ENCODE measurements around the gene NECTIN4.

Gene NECTIN4

DNA sequence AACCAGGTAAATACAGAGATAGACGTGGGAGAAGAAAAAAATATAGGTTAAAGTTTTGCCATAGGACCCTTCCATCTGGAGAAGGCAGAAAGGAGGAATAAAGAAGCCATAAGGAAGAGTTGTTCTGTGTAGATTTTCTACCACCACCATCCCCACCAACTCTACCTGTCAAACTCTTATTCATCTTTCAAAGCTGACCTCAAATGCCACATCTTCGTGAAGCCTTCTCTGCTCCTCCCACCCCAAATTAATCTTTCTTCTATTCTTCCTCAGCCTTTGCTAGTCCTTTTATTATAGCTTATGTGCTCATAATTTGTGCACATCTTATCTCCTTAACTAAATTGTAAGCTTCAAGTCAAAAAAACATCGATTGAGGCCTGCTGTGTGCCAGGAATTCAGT, 1.3 kb upstream of the NECTIN4 start:
- H3K4me3 ChIP-seq (ENCODE audit: control insufficient read depth, low read depth, low read length), result no peak overlapping the region
- no peak for DNase-seq (ENCODE audit: low read depth)
- TF ChIP-seq, protein P1, sequence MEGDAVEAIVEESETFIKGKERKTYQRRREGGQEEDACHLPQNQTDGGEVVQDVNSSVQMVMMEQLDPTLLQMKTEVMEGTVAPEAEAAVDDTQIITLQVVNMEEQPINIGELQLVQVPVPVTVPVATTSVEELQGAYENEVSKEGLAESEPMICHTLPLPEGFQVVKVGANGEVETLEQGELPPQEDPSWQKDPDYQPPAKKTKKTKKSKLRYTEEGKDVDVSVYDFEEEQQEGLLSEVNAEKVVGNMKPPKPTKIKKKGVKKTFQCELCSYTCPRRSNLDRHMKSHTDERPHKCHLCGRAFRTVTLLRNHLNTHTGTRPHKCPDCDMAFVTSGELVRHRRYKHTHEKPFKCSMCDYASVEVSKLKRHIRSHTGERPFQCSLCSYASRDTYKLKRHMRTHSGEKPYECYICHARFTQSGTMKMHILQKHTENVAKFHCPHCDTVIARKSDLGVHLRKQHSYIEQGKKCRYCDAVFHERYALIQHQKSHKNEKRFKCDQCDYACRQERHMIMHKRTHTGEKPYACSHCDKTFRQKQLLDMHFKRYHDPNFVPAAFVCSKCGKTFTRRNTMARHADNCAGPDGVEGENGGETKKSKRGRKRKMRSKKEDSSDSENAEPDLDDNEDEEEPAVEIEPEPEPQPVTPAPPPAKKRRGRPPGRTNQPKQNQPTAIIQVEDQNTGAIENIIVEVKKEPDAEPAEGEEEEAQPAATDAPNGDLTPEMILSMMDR (conservative IDR thresholded peaks at IDR 0.05; ENCODE audit: control insufficient read depth, insufficient read depth, low read depth, low read length), result no peak

DNA sequence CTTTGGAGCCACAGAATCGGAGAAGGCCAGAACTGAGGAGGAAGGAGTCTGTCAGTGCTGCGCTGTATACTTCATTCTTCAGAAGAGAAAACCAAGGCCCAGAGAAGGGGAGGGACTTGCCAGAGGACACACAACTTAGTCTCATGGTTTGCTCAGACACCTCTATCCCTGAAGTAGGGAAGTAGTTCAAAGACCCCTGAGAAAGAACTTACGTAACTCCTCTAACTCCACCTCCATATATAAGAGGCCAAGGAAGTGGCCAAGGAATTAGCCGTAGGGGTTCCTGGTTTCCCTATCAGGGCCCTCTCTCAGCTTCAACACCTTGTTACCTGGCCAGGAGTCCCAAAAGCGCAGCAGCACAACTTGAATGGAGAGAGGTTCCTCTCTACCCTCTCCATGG, 580 bp upstream of the NECTIN4 start:
- no peak for DNase-seq (ENCODE audit: low read depth)
- TF ChIP-seq, protein P1 (conservative IDR thresholded peaks at IDR 0.05; ENCODE audit: control insufficient read depth, insufficient read depth, low read depth, low read length), result no peak
- no peak overlapping the region for H3K4me3 ChIP-seq (ENCODE audit: control insufficient read depth, low read depth, low read length)

GRCh38 chr1:161088587-161089110, 709 bp downstream of the NECTIN4 start:
- DNase-seq (ENCODE audit: low read depth), result peak; percentile 68
- TF ChIP-seq, protein P1 (conservative IDR thresholded peaks at IDR 0.05; ENCODE audit: control insufficient read depth, insufficient read depth, low read depth, low read length), result no peak
- H3K4me3 ChIP-seq (ENCODE audit: control insufficient read depth, low read depth, low read length), result no peak overlapping the region

- DNase-seq (ENCODE audit: low read depth), result no peak
- H3K4me3 ChIP-seq (ENCODE audit: control insufficient read depth, low read depth, low read length), result no peak overlapping the region
- TF ChIP-seq, protein P1 (conservative IDR thresholded peaks at IDR 0.05; ENCODE audit: control insufficient read depth, insufficient read depth, low read depth, low read length), result no peak
Measured at GRCh38 chr1:161086457-161086856, 2.9 kb downstream of the NECTIN4 start.

GRCh38 chr1:161085165-161085564, 4.2 kb downstream of the NECTIN4 start:
- peak; percentile 49 for DNase-seq (ENCODE audit: low read depth)
- TF ChIP-seq, protein P1 (conservative IDR thresholded peaks at IDR 0.05; ENCODE audit: control insufficient read depth, insufficient read depth, low read depth, low read length), result no peak
- H3K4me3 ChIP-seq (ENCODE audit: control insufficient read depth, low read depth, low read length), result no peak overlapping the region

DNA sequence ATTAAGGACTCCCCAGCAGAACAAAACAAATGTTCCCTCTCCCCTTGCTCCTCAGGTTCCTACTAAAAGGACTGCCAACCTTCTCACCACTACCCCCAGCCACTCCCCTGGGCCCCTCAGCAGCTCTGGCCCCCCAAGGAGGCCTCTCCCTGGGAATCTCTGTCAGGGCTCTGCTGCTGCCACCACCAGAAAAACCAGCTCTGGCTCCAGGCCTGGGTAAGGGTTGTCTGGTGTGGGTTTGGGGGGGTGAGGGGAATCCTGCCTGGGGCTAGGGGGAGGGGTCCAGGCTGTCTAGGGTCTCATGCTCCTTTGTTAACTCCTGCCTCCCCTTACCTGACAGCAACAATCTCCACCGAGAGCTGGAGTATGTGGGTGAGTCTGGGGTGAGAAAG, 4.8 kb downstream of the NECTIN4 start:
- H3K4me3 ChIP-seq (ENCODE audit: control insufficient read depth, low read depth, low read length), result no peak overlapping the region
- DNase-seq (ENCODE audit: low read depth), result no peak
- TF ChIP-seq, protein P1 (conservative IDR thresholded peaks at IDR 0.05; ENCODE audit: control insufficient read depth, insufficient read depth, low read depth, low read length), result no peak
